B cell (primary cell): ENCODE measurements around the gene RBM20.

ENCODE experiments used
- EZH2 ChIP-seq: IDR thresholded peaks from 2 replicates; pipeline ENCODE4 v1.6.1; 2012; ENCODE audit warnings: borderline replicate concordance, low read depth, mild to moderate bottlenecking, moderate library complexity, low read length; ENCODE audit not compliant: insufficient read depth, poor library complexity, severe bottlenecking
- TF ChIP-seq, protein P1 (sequence below): fragments of 200-600 bp; IDR thresholded peaks from one replicate; pipeline ENCODE4 v1.8.0; 2022; ENCODE audit warnings: antibody characterized with exemption, mild to moderate bottlenecking

GRCh38 chr10:110788620-110789385 lies 144.7 kb downstream of the RBM20 start:
- TF ChIP-seq, protein P1, sequence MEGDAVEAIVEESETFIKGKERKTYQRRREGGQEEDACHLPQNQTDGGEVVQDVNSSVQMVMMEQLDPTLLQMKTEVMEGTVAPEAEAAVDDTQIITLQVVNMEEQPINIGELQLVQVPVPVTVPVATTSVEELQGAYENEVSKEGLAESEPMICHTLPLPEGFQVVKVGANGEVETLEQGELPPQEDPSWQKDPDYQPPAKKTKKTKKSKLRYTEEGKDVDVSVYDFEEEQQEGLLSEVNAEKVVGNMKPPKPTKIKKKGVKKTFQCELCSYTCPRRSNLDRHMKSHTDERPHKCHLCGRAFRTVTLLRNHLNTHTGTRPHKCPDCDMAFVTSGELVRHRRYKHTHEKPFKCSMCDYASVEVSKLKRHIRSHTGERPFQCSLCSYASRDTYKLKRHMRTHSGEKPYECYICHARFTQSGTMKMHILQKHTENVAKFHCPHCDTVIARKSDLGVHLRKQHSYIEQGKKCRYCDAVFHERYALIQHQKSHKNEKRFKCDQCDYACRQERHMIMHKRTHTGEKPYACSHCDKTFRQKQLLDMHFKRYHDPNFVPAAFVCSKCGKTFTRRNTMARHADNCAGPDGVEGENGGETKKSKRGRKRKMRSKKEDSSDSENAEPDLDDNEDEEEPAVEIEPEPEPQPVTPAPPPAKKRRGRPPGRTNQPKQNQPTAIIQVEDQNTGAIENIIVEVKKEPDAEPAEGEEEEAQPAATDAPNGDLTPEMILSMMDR, result no peak
- no peak for TF ChIP-seq EZH2
